Measurements from ENCODE around the gene CHCHD3.

CHCHD3 gene

GRCh38 chr7:132779164-132779563 lies 302.7 kb downstream of the CHCHD3 start:
- no peak for DNase-seq (ENCODE audit: low read depth in 3 of 3, low spot score in 1 of 3)

- no peak for DNase-seq (ENCODE audit: low read depth in 3 of 3, low spot score in 1 of 3)
These were observed 303.1 kb downstream of the CHCHD3 start for GRCh38 chr7:132778761-132779160.

GRCh38 chr7:132777956-132778355 lies 303.9 kb downstream of the CHCHD3 start:
- DNase-seq (ENCODE audit: low read depth in 3 of 3, low spot score in 1 of 3), result no peak

GRCh38 chr7:132777414-132777813 lies 304.5 kb downstream of the CHCHD3 start:
- DNase-seq (ENCODE audit: low read depth in 3 of 3, low spot score in 1 of 3), result no peak

- DNase-seq (ENCODE audit: low read depth in 3 of 3, low spot score in 1 of 3), result no peak
These were observed 305.8 kb downstream of the CHCHD3 start for GRCh38 chr7:132776048-132776620.

- no peak for DNase-seq (ENCODE audit: low read depth in 3 of 3, low spot score in 1 of 3)
These were observed 308.3 kb downstream of the CHCHD3 start for GRCh38 chr7:132773527-132773956.

- DNase-seq (ENCODE audit: low read depth in 3 of 3, low spot score in 1 of 3), result peak in 1 of 3 donors; percentile 2
These were observed 310.6 kb downstream of the CHCHD3 start for GRCh38 chr7:132771301-132771730.

GRCh38 chr7:132770055-132770454 lies 311.8 kb downstream of the CHCHD3 start:
- DNase-seq (ENCODE audit: low read depth in 3 of 3, low spot score in 1 of 3), result no peak

- DNase-seq (ENCODE audit: low read depth in 3 of 3, low spot score in 1 of 3), result no peak
These were observed 312.6 kb downstream of the CHCHD3 start for GRCh38 chr7:132769280-132769679.

GRCh38 chr7:132768099-132768498 lies 313.8 kb downstream of the CHCHD3 start:
- DNase-seq (ENCODE audit: low read depth in 3 of 3, low spot score in 1 of 3), result no peak

GRCh38 chr7:132767378-132767777 lies 314.5 kb downstream of the CHCHD3 start:
- no peak for DNase-seq (ENCODE audit: low read depth in 3 of 3, low spot score in 1 of 3)

GRCh38 chr7:132766660-132767059 lies 315.2 kb downstream of the CHCHD3 start:
- DNase-seq (ENCODE audit: low read depth in 3 of 3, low spot score in 1 of 3), result no peak

GRCh38 chr7:132765861-132766260 lies 316.0 kb downstream of the CHCHD3 start:
- no peak for DNase-seq (ENCODE audit: low read depth in 3 of 3, low spot score in 1 of 3)

GRCh38 chr7:132764762-132765161 lies 317.1 kb downstream of the CHCHD3 start:
- DNase-seq (ENCODE audit: low read depth in 3 of 3, low spot score in 1 of 3), result no peak

- no peak for DNase-seq (ENCODE audit: low read depth in 3 of 3, low spot score in 1 of 3)
These were observed 321.0 kb downstream of the CHCHD3 start for GRCh38 chr7:132760866-132761265.

GRCh38 chr7:132760244-132760623 lies 321.7 kb downstream of the CHCHD3 start:
- no peak for DNase-seq (ENCODE audit: low read depth in 3 of 3, low spot score in 1 of 3)

GRCh38 chr7:132759482-132760243 lies 322.2 kb downstream of the CHCHD3 start:
- no peak for DNase-seq (ENCODE audit: low read depth in 3 of 3, low spot score in 1 of 3)

GRCh38 chr7:132758986-132759385 lies 322.9 kb downstream of the CHCHD3 start:
- DNase-seq (ENCODE audit: low read depth in 3 of 3, low spot score in 1 of 3), result no peak

- DNase-seq (ENCODE audit: low read depth in 3 of 3, low spot score in 1 of 3), result no peak
These were observed 324.1 kb downstream of the CHCHD3 start for GRCh38 chr7:132757783-132758182.

- DNase-seq (ENCODE audit: low read depth in 3 of 3, low spot score in 1 of 3), result no peak
These were observed 325.4 kb downstream of the CHCHD3 start for GRCh38 chr7:132756484-132756990.

GRCh38 chr7:132755538-132756483 lies 326.1 kb downstream of the CHCHD3 start:
- no peak for DNase-seq (ENCODE audit: low read depth in 3 of 3, low spot score in 1 of 3)
